HEK293 (cell line): ENCODE measurements around the gene TSR3.

ENCODE experiments used
- FEZF1 ChIP-seq: fragments of 450-650 bp; formaldehyde crosslinking; IDR thresholded peaks from 2 replicates; pipeline ENCODE4 v1.5.1; 2016; ENCODE audit warnings: missing biosample characterization, missing genetic modification characterization
- KLF1 ChIP-seq: fragments of 450-650 bp; formaldehyde crosslinking; IDR thresholded peaks from 2 replicates; pipeline ENCODE4 v1.5.1; 2016; ENCODE audit warnings: missing biosample characterization, missing genetic modification characterization
- PATZ1 ChIP-seq: fragments of 450-650 bp; formaldehyde crosslinking; IDR thresholded peaks from 2 replicates; pipeline ENCODE4 v1.5.1; 2016; ENCODE audit warnings: missing biosample characterization, missing genetic modification characterization
- PRDM2 ChIP-seq: fragments of 450-650 bp; formaldehyde crosslinking; IDR thresholded peaks from 2 replicates; pipeline ENCODE4 v1.5.1; 2016; ENCODE audit warnings: missing biosample characterization, missing genetic modification characterization, borderline replicate concordance
- SETDB1 ChIP-seq: IDR thresholded peaks from one replicate; pipeline ENCODE4 v1.6.1; 2017; ENCODE audit warnings: mild to moderate bottlenecking, low read length, moderate library complexity, mixed read lengths; ENCODE audit not compliant: insufficient read length
- SP2 ChIP-seq: fragments of 450-650 bp; formaldehyde crosslinking; IDR thresholded peaks from 2 replicates; pipeline ENCODE4 v1.5.1; 2016; ENCODE audit warnings: missing biosample characterization, missing genetic modification characterization
- TRIM28 ChIP-seq: IDR thresholded peaks from 2 replicates; pipeline ENCODE4 v1.6.1; 2011; ENCODE audit warnings: low read length, control low read depth, borderline replicate concordance
- YY2 ChIP-seq: fragments of 450-650 bp; formaldehyde crosslinking; IDR thresholded peaks from 2 replicates; pipeline ENCODE4 v1.5.1; 2016; ENCODE audit warnings: missing biosample characterization, missing genetic modification characterization
- ZBTB1 ChIP-seq: fragments of 450-650 bp; formaldehyde crosslinking; IDR thresholded peaks from 2 replicates; pipeline ENCODE4 v1.5.1; 2016; ENCODE audit warnings: missing biosample characterization, missing genetic modification characterization
- ZBTB20 ChIP-seq: fragments of 450-650 bp; formaldehyde crosslinking; IDR thresholded peaks from 2 replicates; pipeline ENCODE4 v1.5.1; 2016; ENCODE audit warnings: missing biosample characterization, missing genetic modification characterization
- ZBTB48 ChIP-seq: fragments of 450-650 bp; formaldehyde crosslinking; IDR thresholded peaks from 2 replicates; pipeline ENCODE4 v1.5.1; 2016; ENCODE audit warnings: missing biosample characterization, missing genetic modification characterization
- ZBTB6 ChIP-seq: fragments of 450-650 bp; formaldehyde crosslinking; IDR thresholded peaks from 2 replicates; pipeline ENCODE4 v1.5.1; 2017; ENCODE audit warnings: missing biosample characterization, missing genetic modification characterization
- ZFHX2 ChIP-seq: fragments of 450-650 bp; formaldehyde crosslinking; conservative IDR thresholded peaks from 2 replicates; pipeline ENCODE4 v1.5.1; 2016; ENCODE audit warnings: missing biosample characterization, missing genetic modification characterization
- ZFP37 ChIP-seq: fragments of 450-650 bp; formaldehyde crosslinking; IDR thresholded peaks from 2 replicates; pipeline ENCODE4 v1.5.1; 2016; ENCODE audit warnings: missing biosample characterization, missing genetic modification characterization
- ZNF146 ChIP-seq: fragments of 450-650 bp; formaldehyde crosslinking; IDR thresholded peaks from 2 replicates; pipeline ENCODE4 v1.5.1; 2016; ENCODE audit warnings: missing biosample characterization, missing genetic modification characterization
- ZNF2 ChIP-seq: fragments of 450-650 bp; formaldehyde crosslinking; IDR thresholded peaks from 2 replicates; pipeline ENCODE4 v1.5.1; 2016; ENCODE audit warnings: missing biosample characterization, missing genetic modification characterization
- ZNF266 ChIP-seq: fragments of 450-650 bp; formaldehyde crosslinking; IDR thresholded peaks from 2 replicates; pipeline ENCODE4 v1.5.1; 2016; ENCODE audit warnings: missing biosample characterization, missing genetic modification characterization, low read depth
- ZNF335 ChIP-seq: fragments of 450-650 bp; formaldehyde crosslinking; conservative IDR thresholded peaks from 2 replicates; pipeline ENCODE4 v1.5.1; 2016; ENCODE audit warnings: missing biosample characterization, missing genetic modification characterization
- ZNF426 ChIP-seq: fragments of 450-650 bp; formaldehyde crosslinking; IDR thresholded peaks from 2 replicates; pipeline ENCODE4 v1.5.1; 2017; ENCODE audit warnings: missing biosample characterization, missing genetic modification characterization, mild to moderate bottlenecking, inconsistent platforms, moderate library complexity
- ZNF514 ChIP-seq: fragments of 450-650 bp; formaldehyde crosslinking; IDR thresholded peaks from 2 replicates; pipeline ENCODE4 v1.5.1; 2016; ENCODE audit warnings: missing biosample characterization, missing genetic modification characterization
- ZNF560 ChIP-seq: fragments of 450-650 bp; formaldehyde crosslinking; IDR thresholded peaks from 2 replicates; pipeline ENCODE4 v1.5.1; 2017; ENCODE audit warnings: missing biosample characterization, missing genetic modification characterization, borderline replicate concordance
- ZNF580 ChIP-seq: fragments of 450-650 bp; formaldehyde crosslinking; IDR thresholded peaks from 2 replicates; pipeline ENCODE4 v1.5.1; 2016; ENCODE audit warnings: missing biosample characterization, missing genetic modification characterization
- ZNF596 ChIP-seq: fragments of 450-650 bp; IDR thresholded peaks from 2 replicates; pipeline ENCODE4 v1.5.0; 2018; ENCODE audit warnings: missing biosample characterization, mild to moderate bottlenecking, missing genetic modification characterization, moderate library complexity
- ZNF610 ChIP-seq: fragments of 450-650 bp; formaldehyde crosslinking; IDR thresholded peaks from 2 replicates; pipeline ENCODE4 v1.5.1; 2016; ENCODE audit warnings: missing biosample characterization, missing genetic modification characterization, borderline replicate concordance
- ZNF621 ChIP-seq: fragments of 450-650 bp; formaldehyde crosslinking; IDR thresholded peaks from 2 replicates; pipeline ENCODE4 v1.5.1; 2017; ENCODE audit warnings: missing biosample characterization, missing genetic modification characterization
- ZNF626 ChIP-seq: fragments of 450-650 bp; sonication (Bioruptor Pico); formaldehyde crosslinking; IDR thresholded peaks from 2 replicates; pipeline ENCODE4 v1.5.1; 2018; ENCODE audit warnings: missing biosample characterization, missing genetic modification characterization, inconsistent platforms
- ZNF701 ChIP-seq: fragments of 450-650 bp; formaldehyde crosslinking; IDR thresholded peaks from 2 replicates; pipeline ENCODE4 v1.5.1; 2016; ENCODE audit warnings: missing biosample characterization, missing genetic modification characterization
- ZNF776 ChIP-seq: fragments of 450-650 bp; formaldehyde crosslinking; IDR thresholded peaks from 2 replicates; pipeline ENCODE4 v1.5.0; 2017; ENCODE audit warnings: missing biosample characterization, missing genetic modification characterization, borderline replicate concordance
- ZNF843 ChIP-seq: fragments of 450-650 bp; formaldehyde crosslinking; IDR thresholded peaks from 2 replicates; pipeline ENCODE4 v1.5.1; 2016; ENCODE audit warnings: missing biosample characterization, missing genetic modification characterization
- TF ChIP-seq, protein P1 (sequence below): fragments of 450-650 bp; formaldehyde crosslinking; IDR thresholded peaks from 2 replicates; pipeline ENCODE4 v1.5.1; 2016; ENCODE audit warnings: missing biosample characterization, missing genetic modification characterization

The TSR3 gene

GRCh38 chr16:1308036-1308976 lies 43.4 kb downstream of the TSR3 start (continued):
- no peak for TF ChIP-seq YY2 (tag by site-specific recombination)
- TF ChIP-seq, protein P1, sequence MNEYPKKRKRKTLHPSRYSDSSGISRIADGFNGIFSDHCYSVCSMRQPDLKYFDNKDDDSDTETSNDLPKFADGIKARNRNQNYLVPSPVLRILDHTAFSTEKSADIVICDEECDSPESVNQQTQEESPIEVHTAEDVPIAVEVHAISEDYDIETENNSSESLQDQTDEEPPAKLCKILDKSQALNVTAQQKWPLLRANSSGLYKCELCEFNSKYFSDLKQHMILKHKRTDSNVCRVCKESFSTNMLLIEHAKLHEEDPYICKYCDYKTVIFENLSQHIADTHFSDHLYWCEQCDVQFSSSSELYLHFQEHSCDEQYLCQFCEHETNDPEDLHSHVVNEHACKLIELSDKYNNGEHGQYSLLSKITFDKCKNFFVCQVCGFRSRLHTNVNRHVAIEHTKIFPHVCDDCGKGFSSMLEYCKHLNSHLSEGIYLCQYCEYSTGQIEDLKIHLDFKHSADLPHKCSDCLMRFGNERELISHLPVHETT (tag by site-specific recombination), result 0 out of 2 replicates have a peak, but pooled peaks have one; percentile 32
- no peak for TF ChIP-seq ZNF843 (tag by site-specific recombination)
- no peak for TF ChIP-seq ZNF514 (tag by site-specific recombination)
- no peak for TF ChIP-seq ZNF560 (tag by site-specific recombination)
- no peak for TF ChIP-seq ZBTB6
- TF ChIP-seq ZFP37 (tag by site-specific recombination), result no peak
- TF ChIP-seq ZNF776 (tag by site-specific recombination), result no peak
- TF ChIP-seq TRIM28, result no peak
- no peak for TF ChIP-seq ZBTB20 (tag by site-specific recombination)
- peak; percentile 19 for TF ChIP-seq KLF1 (tag by site-specific recombination)
- TF ChIP-seq ZNF626 (tag by site-specific recombination), result no peak
- no peak for TF ChIP-seq ZFHX2 (tag by site-specific recombination)
- no peak; the same call in 1 of the 2 replicates for TF ChIP-seq SP2 (tag by site-specific recombination)
- TF ChIP-seq ZNF596, result no peak
- TF ChIP-seq FEZF1, result no peak
- TF ChIP-seq ZBTB48 (tag by site-specific recombination), result no peak
- TF ChIP-seq PRDM2 (tag by site-specific recombination), result no peak
- TF ChIP-seq ZNF701 (tag by site-specific recombination), result no peak
- no peak for TF ChIP-seq ZNF426 (tag by site-specific recombination)
- peak; percentile 92 for TF ChIP-seq ZNF580
- peak; percentile 8; the same call in 1 of the 2 replicates for TF ChIP-seq ZNF2 (tag by site-specific recombination)
- TF ChIP-seq ZBTB1, result 0 out of 2 replicates have a peak, but pooled peaks have one; percentile 43
- no peak; the same call in 1 of the 2 replicates for TF ChIP-seq ZNF146 (tag by site-specific recombination)
- no peak for TF ChIP-seq ZNF610 (tag by site-specific recombination)
- TF ChIP-seq ZNF335 (tag by site-specific recombination), result no peak
- TF ChIP-seq SETDB1, result peak; percentile 22
- TF ChIP-seq ZNF266 (tag by site-specific recombination), result no peak
- peak; percentile 66; the same call in 1 of the 2 replicates for TF ChIP-seq PATZ1 (tag by site-specific recombination)
- no peak for TF ChIP-seq ZNF621 (tag by site-specific recombination)
